ENCODE results near the gene PTPRD. TPM values are rescaled to one million over a fixed set of nuclear protein-coding genes. Genes with fewer than 3 reads are reported as not detected.
"Not testable (repeated sequence)": the region's sequence is repeated elsewhere in the genome, so short reads cannot be mapped to it uniquely, and the experiment has no call there.

The PTPRD gene
- total and polyA plus RNA-seq, 2 donors from 2014 or later = 6.4 to 78.9 TPM

DNA sequence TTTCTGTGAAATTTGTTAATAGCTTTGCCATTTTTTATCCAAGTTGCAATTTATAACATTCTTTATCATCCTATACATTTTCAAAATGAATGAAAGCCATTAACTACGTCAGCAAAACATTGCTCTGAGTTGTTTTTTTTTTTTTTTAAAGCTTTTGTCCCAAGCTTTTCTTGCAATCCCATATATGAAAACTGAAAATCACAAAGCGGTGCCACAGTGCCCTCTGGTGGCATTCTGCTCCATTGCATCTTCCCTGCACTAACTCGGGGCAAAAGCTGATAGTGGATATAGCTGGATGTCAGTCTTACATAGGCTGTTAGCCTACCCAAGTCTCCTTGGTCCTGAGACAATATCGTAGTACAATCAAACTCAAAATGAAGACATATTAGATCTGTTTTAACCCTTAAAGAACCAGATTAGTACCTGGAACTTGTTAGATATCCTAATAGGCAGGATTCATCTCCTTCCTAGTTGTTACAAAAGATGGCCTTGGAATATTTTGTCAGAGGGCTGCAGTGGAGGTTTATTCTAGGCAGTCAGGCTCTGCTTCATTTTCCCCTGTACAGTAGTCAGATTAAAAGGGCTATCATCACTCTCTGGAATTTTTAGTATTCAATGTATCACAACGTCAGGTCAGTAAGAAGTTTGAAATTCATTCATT is 669.9 kb downstream of the PTPRD start:
- FAIRE-seq = peak; percentile 46
- Histone ChIP-seq H3K27ac (ENCODE audit: low read depth in 2 of 2, low read length in 2 of 2) (no peak overlapping the region), H3K9me3 (ENCODE audit: control insufficient read depth in 2 of 3, insufficient read depth in 1 of 3, low read length in 3 of 3) (no peaks in the 10 kb centered on the region), H3K36me3 (ENCODE audit: control insufficient read depth in 2 of 3, insufficient read depth in 3 of 3, low read length in 3 of 3) (no peaks in the 10 kb centered on the region), H3K4me3 (ENCODE audit: low read length in 3 of 3) (no peak overlapping the region), H3K9ac (ENCODE audit: low read length in 3 of 3) (no peak overlapping the region), H3K27me3 (ENCODE audit: control insufficient read depth, insufficient read depth, low read length) (no peaks in the 10 kb centered on the region), H3K4me1 (ENCODE audit: control insufficient read depth in 2 of 3, insufficient read depth in 2 of 3, low read depth in 1 of 3, low read length in 3 of 3) (no peaks in the 10 kb centered on the region)
- TF ChIP-seq CTCF (IDR thresholded peaks at IDR 0.05; ENCODE audit: borderline replicate concordance, extremely low read depth, insufficient read depth) = peak; percentile 88
- intact Hi-C loops (cut with DNase I) = no loop called here
- peak; percentile 61 to 82 (median 82) for DNase-seq

- no peak for TF ChIP-seq CTCF (IDR thresholded peaks at IDR 0.05; ENCODE audit: borderline replicate concordance, extremely low read depth, insufficient read depth)
- DNase-seq (no peak), FAIRE-seq (no peak)
Observed at GRCh38 chr9:9938432-9938831, 674.4 kb downstream of the PTPRD start.

GRCh38 chr9:9931464-9931863 is 681.3 kb downstream of the PTPRD start:
- intact Hi-C loops (cut with DNase I); DNase-seq; FAIRE-seq; H3K4me1 ChIP-seq (ENCODE audit: control insufficient read depth in 2 of 3, insufficient read depth in 2 of 3, low read depth in 1 of 3, low read length in 3 of 3); H3K9ac ChIP-seq (ENCODE audit: low read length in 3 of 3); H3K36me3 ChIP-seq (ENCODE audit: control insufficient read depth in 2 of 3, insufficient read depth in 3 of 3, low read length in 3 of 3); H3K27ac ChIP-seq (ENCODE audit: low read depth in 2 of 2, low read length in 2 of 2); H3K4me3 ChIP-seq (ENCODE audit: low read length in 3 of 3); H3K9me3 ChIP-seq (ENCODE audit: control insufficient read depth in 2 of 3, insufficient read depth in 1 of 3, low read length in 3 of 3); H3K27me3 ChIP-seq (ENCODE audit: control insufficient read depth, insufficient read depth, low read length): not testable (repeated sequence)

More at GRCh38 chr9:9938432-9938831, 674.4 kb downstream of the PTPRD start:
- no peaks in the 10 kb centered on the region for H3K27me3 ChIP-seq (ENCODE audit: control insufficient read depth, insufficient read depth, low read length)
- no peak overlapping the region for H3K9ac ChIP-seq (ENCODE audit: low read length in 3 of 3)
- no peaks in the 10 kb centered on the region for H3K4me1 ChIP-seq (ENCODE audit: control insufficient read depth in 2 of 3, insufficient read depth in 2 of 3, low read depth in 1 of 3, low read length in 3 of 3)
- H3K36me3 ChIP-seq (ENCODE audit: control insufficient read depth in 2 of 3, insufficient read depth in 3 of 3, low read length in 3 of 3) = no peaks in the 10 kb centered on the region
- no peak overlapping the region for H3K27ac ChIP-seq (ENCODE audit: low read depth in 2 of 2, low read length in 2 of 2)
- H3K4me3 ChIP-seq (ENCODE audit: low read length in 3 of 3) = no peak overlapping the region
- intact Hi-C loops (cut with DNase I) = no loop called here
- no peaks in the 10 kb centered on the region for H3K9me3 ChIP-seq (ENCODE audit: control insufficient read depth in 2 of 3, insufficient read depth in 1 of 3, low read length in 3 of 3)

GRCh38 chr9:9924376-9924775 is 688.4 kb downstream of the PTPRD start:
- Histone ChIP-seq H3K9ac (ENCODE audit: low read length in 3 of 3) (no peak overlapping the region), H3K9me3 (ENCODE audit: control insufficient read depth in 2 of 3, insufficient read depth in 1 of 3, low read length in 3 of 3) (no peaks in the 10 kb centered on the region), H3K27me3 (ENCODE audit: control insufficient read depth, insufficient read depth, low read length) (no peaks in the 10 kb centered on the region), H3K4me3 (ENCODE audit: low read length in 3 of 3) (peak overlapping the region in 1 of 3 donors; percentile 56), H3K4me1 (ENCODE audit: control insufficient read depth in 2 of 3, insufficient read depth in 2 of 3, low read depth in 1 of 3, low read length in 3 of 3) (no peaks in the 10 kb centered on the region), H3K27ac (ENCODE audit: low read depth in 2 of 2, low read length in 2 of 2) (no peak overlapping the region), H3K36me3 (ENCODE audit: control insufficient read depth in 2 of 3, insufficient read depth in 3 of 3, low read length in 3 of 3) (no peaks in the 10 kb centered on the region)
- intact Hi-C loops (cut with DNase I) = no loop called here
- TF ChIP-seq CTCF (IDR thresholded peaks at IDR 0.05; ENCODE audit: borderline replicate concordance, extremely low read depth, insufficient read depth) = no peak
- no peak for DNase-seq
- peak; percentile 15 for FAIRE-seq

Measured in kidney (tissue), 14 donors.